Panc1 (cell line): Measurements from ENCODE around the gene SIRT7. TPM values are rescaled to one million over a fixed set of nuclear protein-coding genes. Genes with fewer than 3 reads are reported as not detected.

Experiments
- ATAC-seq: fragments of 200-7000 bp; cut with Tn5 transposase; 2 replicates; pipeline ENCODE4 v1.9.1; 2020; ENCODE audit warnings: mild to moderate bottlenecking, moderate library complexity
- BruUV-seq: library from RNA; stranded (reverse); fragments of 400-500 nt; replicated peaks from 2 replicates; lab custom pipeline; 2021; lab: Mats Ljungman, UMichigan
- CTCF ChIA-PET: fragments of 300-600 bp; sonication (Branson Sonifier 250); formaldehyde crosslinking; loops from one replicate; lab custom pipeline; 2022; ENCODE audit warnings: antibody characterized with exemption; lab: Charles Lee
- POLR2A ChIA-PET: fragments of 300-600 bp; sonication (Branson Sonifier 250); formaldehyde crosslinking; loops from one replicate; lab custom pipeline; 2022; ENCODE audit warnings: antibody characterized with exemption; lab: Charles Lee
- DNase-seq: peaks from one replicate; pipeline ENCODE4 v3.0.0-alpha.2; 2010; ENCODE audit warnings: low read depth, low spot score
- H3K27ac ChIP-seq: 2 replicates; pipeline ENCODE4 v1.5.1; 2011; ENCODE audit warnings: mild to moderate bottlenecking, low read length, inconsistent platforms
- H3K27me3 ChIP-seq: fragments of 200-500 bp; sonication (Bioruptor generic); 2 replicates; pipeline ENCODE4 v1.6.0; 2014; ENCODE audit warnings: low read length, inconsistent platforms; ENCODE audit not compliant: control insufficient read depth, insufficient read depth
- H3K36me3 ChIP-seq: fragments of 200-500 bp; sonication (Bioruptor generic); 2 replicates; pipeline ENCODE4 v1.5.1; 2014; ENCODE audit warnings: inconsistent platforms, mild to moderate bottlenecking, low read length, moderate library complexity; ENCODE audit not compliant: control insufficient read depth, insufficient read depth
- H3K4me1 ChIP-seq: 2 replicates; pipeline ENCODE4 v1.5.1; 2011; ENCODE audit warnings: inconsistent platforms, mild to moderate bottlenecking, low read length, moderate library complexity; ENCODE audit not compliant: control insufficient read depth, insufficient read depth
- H3K4me3 ChIP-seq, 2 experiments: 2 replicates each; pipeline ENCODE4 v1.5.1; 2011 to 2012; ENCODE audit warnings: low read depth in 2 of 2, low read length in 2 of 2, mild to moderate bottlenecking in 2 of 2, inconsistent platforms in 1 of 2, moderate library complexity in 1 of 2
- H3K9me3 ChIP-seq: fragments of 200-500 bp; sonication (Bioruptor generic); 2 replicates; pipeline ENCODE4 v1.5.1; 2014; ENCODE audit warnings: low read depth, mild to moderate bottlenecking, inconsistent platforms, low read length, moderate library complexity; ENCODE audit not compliant: control insufficient read depth, insufficient read depth
- POLR2AphosphoS5 ChIP-seq: IDR thresholded peaks from 2 replicates; pipeline ENCODE4 v1.6.1; 2012; ENCODE audit warnings: mild to moderate bottlenecking, low read depth, low read length, moderate library complexity
- SIN3A ChIP-seq: IDR thresholded peaks from 2 replicates; pipeline ENCODE4 v1.6.1; 2012; ENCODE audit warnings: low read depth, mild to moderate bottlenecking, low read length, moderate library complexity, borderline replicate concordance; ENCODE audit not compliant: insufficient read depth
- TCF7L2 ChIP-seq: IDR thresholded peaks from 2 replicates; pipeline ENCODE4 v1.6.1; 2011; ENCODE audit warnings: mild to moderate bottlenecking, low read depth, low read length, inconsistent platforms
- in situ Hi-C: cut with HindIII; loops from 2 replicates; pipeline ENCODE4 v1.10.0; 2016; ENCODE audit warnings: low sequenced_read_pairs, low pct_unique_long_range_greater_than_20kb
- intact Hi-C: fragments of 100-400 bp; cut with micrococcal nuclease; formaldehyde crosslinking; loops from one replicate; pipeline ENCODE4 v1.10.0; 2022; ENCODE audit not compliant: unreplicated experiment
- total RNA-seq: library from RNA; stranded (reverse); gene quantifications from one replicate; pipeline ENCODE4 v1.2.1, GENCODE V29; 2021; ENCODE audit not compliant: unreplicated experiment
- TF ChIP-seq, protein P1 (sequence below), 2 experiments: IDR thresholded peaks; 2 replicates each; pipeline ENCODE4 v1.6.1; 2011 to 2012; ENCODE audit warnings: low read depth in 2 of 2, control low read depth in 1 of 2, low read length in 1 of 2, mild to moderate bottlenecking in 1 of 2, moderate library complexity in 1 of 2; ENCODE audit not compliant: insufficient read depth in 1 of 2
- TF ChIP-seq, protein P2 (sequence below): fragments of 450-650 bp; IDR thresholded peaks from 2 replicates; pipeline ENCODE4 v1.5.1; 2017; ENCODE audit warnings: mild to moderate bottlenecking

SIRT7 gene
- total RNA-seq, 1 experiment from 2014 or later: 82.5 TPM

DNA sequence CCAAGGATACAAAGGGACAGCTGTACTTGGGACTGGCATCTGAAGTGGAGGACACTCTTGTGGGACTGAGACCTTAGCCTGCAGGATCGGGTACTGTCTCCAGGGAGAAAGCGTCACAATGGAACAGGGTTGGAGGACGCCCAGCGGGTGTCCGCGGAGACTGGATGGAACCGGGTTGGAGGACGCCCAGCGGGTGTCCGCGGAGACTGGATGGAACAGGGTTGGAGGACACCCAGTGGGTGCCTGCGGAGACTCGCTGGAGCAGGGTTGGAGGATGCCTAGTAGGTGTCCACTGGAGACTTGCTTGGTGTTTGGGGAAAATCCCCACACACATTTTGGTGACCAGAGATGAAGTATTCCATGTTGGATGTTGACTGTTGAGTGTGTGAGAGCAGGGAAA, 29.2 kb upstream of the SIRT7 start, which contains the start of gene MYADML2:
MYADML2 (minus strand) TSS at position 45 of the 400 bp plus-strand sequence. CDS start 5,492 bp downstream, outside the sequence.
- no TSS peak for BruUV-seq
- H3K27me3 ChIP-seq: no peaks in the 10 kb centered on the region

DNA sequence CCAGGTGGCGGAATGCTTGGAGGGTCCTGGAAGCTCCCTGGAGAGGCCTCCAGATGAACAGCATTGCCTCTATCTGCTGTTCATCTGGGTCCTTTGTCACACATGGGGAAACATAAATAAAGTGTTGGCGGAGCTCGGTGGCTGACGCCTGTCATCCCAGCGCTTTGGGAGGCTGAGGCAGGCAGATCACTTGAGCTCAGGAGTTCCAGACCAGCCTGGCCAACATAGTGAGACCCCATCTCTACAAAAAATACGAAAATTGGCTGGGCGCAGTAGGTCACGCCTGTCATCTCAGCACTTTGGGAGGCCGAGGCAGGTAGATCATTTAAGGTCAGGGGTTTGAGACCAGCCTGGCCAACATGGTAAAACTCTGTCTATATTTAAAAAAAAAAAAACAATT, 26.9 kb upstream of the SIRT7 start:
- no peak for ATAC-seq
- H3K4me1 ChIP-seq: no peaks in the 10 kb centered on the region
- H3K27ac ChIP-seq: no peak overlapping the region
- no peaks in the 10 kb centered on the region for H3K9me3 ChIP-seq
- H3K36me3 ChIP-seq: no peaks in the 10 kb centered on the region
- DNase-seq: no peak
- no peaks in the 10 kb centered on the region for H3K27me3 ChIP-seq
- ChIA-PET CTCF (interaction anchor here (0.7 kb wide), 1 partner anchor 289 kb away, joined by 3 read pairs; no protein-coding TSS in a partner anchor), POLR2A (no interaction called here)
- intact Hi-C loops: no loop called here
- no TSS peak for BruUV-seq
- in situ Hi-C loops: no loop called here
- no peak overlapping the region for H3K4me3 ChIP-seq
- TF ChIP-seq SIN3A: no peak
- no peak for TF ChIP-seq TCF7L2
- TF ChIP-seq, protein P1, sequence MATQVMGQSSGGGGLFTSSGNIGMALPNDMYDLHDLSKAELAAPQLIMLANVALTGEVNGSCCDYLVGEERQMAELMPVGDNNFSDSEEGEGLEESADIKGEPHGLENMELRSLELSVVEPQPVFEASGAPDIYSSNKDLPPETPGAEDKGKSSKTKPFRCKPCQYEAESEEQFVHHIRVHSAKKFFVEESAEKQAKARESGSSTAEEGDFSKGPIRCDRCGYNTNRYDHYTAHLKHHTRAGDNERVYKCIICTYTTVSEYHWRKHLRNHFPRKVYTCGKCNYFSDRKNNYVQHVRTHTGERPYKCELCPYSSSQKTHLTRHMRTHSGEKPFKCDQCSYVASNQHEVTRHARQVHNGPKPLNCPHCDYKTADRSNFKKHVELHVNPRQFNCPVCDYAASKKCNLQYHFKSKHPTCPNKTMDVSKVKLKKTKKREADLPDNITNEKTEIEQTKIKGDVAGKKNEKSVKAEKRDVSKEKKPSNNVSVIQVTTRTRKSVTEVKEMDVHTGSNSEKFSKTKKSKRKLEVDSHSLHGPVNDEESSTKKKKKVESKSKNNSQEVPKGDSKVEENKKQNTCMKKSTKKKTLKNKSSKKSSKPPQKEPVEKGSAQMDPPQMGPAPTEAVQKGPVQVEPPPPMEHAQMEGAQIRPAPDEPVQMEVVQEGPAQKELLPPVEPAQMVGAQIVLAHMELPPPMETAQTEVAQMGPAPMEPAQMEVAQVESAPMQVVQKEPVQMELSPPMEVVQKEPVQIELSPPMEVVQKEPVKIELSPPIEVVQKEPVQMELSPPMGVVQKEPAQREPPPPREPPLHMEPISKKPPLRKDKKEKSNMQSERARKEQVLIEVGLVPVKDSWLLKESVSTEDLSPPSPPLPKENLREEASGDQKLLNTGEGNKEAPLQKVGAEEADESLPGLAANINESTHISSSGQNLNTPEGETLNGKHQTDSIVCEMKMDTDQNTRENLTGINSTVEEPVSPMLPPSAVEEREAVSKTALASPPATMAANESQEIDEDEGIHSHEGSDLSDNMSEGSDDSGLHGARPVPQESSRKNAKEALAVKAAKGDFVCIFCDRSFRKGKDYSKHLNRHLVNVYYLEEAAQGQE (IDR thresholded peaks at IDR 0.05; ENCODE audit: insufficient read depth in 1 of 2, low read depth in 2 of 2, low read length in 1 of 2): no peak
- no peak for TF ChIP-seq POLR2AphosphoS5
- TF ChIP-seq, protein P2, sequence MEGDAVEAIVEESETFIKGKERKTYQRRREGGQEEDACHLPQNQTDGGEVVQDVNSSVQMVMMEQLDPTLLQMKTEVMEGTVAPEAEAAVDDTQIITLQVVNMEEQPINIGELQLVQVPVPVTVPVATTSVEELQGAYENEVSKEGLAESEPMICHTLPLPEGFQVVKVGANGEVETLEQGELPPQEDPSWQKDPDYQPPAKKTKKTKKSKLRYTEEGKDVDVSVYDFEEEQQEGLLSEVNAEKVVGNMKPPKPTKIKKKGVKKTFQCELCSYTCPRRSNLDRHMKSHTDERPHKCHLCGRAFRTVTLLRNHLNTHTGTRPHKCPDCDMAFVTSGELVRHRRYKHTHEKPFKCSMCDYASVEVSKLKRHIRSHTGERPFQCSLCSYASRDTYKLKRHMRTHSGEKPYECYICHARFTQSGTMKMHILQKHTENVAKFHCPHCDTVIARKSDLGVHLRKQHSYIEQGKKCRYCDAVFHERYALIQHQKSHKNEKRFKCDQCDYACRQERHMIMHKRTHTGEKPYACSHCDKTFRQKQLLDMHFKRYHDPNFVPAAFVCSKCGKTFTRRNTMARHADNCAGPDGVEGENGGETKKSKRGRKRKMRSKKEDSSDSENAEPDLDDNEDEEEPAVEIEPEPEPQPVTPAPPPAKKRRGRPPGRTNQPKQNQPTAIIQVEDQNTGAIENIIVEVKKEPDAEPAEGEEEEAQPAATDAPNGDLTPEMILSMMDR: no peak

More for the DNA sequence above, 29.2 kb upstream of the SIRT7 start, which contains the start of gene MYADML2:
- no peak within 1 kb of the TSS for H3K4me3 ChIP-seq
- in situ Hi-C loops: no loop called here
- no peak within 1 kb of the TSS for H3K27ac ChIP-seq
- H3K36me3 ChIP-seq: no peaks in the 10 kb centered on the region
- CTCF ChIA-PET: no interaction called here
- TF ChIP-seq SIN3A (no peak), TCF7L2 (no peak), POLR2AphosphoS5 (no peak)
- TF ChIP-seq, protein P1 (IDR thresholded peaks at IDR 0.05; ENCODE audit: insufficient read depth in 1 of 2, low read depth in 2 of 2, low read length in 1 of 2): no peak
- TF ChIP-seq, protein P2: no peak
- POLR2A ChIA-PET: no interaction called here
- no peaks in the 10 kb centered on the region for H3K9me3 ChIP-seq
- intact Hi-C loops: no loop called here
- DNase-seq: no peak
- no peak for ATAC-seq
- H3K4me1 ChIP-seq: no peaks in the 10 kb centered on the region
